ENCODE data around the gene H1-8. TPM values are rescaled to one million over a fixed set of nuclear protein-coding genes. Genes with fewer than 3 reads are reported as not detected.

The H1-8 gene
- total RNA-seq, 4 donors from 2014 or later, result not detected

DNA sequence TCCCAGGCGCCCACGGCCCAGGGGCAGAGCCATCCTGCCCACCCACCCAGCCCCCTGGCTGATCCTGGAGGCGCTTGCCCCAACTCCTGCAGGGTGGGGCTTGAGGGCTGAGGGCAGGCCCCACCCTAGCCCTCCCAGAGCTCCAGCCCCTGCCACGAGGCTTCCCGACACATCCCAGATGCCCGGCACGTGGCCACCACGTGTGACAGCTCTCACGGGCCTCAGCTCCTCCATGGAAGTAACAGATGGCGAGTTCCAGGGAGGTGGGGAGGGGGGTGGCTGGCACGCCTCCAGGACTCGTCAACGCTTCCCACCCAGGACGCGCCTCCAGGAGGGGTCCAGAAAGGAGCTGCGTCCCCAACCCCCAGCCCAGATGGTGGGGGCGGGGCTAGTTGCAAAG, 34.4 kb downstream of the H1-8 start:
- in situ Hi-C loops (cut with MboI; ENCODE audit: low pct_ligation_motif_present in 1 of 4, low pct_unique_long_range_greater_than_20kb in 1 of 4, low sequenced_read_pairs in 3 of 4) (no loop called here), intact Hi-C loops (cut with DNase I; ENCODE audit: low total_unique reads) (no loop called here)
- Histone ChIP-seq H3K9me3 (no peaks in the 10 kb centered on the region), H3K4me3 (no peak overlapping the region), H3K36me3 (no peaks in the 10 kb centered on the region), H3K27ac (peak overlapping the region; percentile 71 to 76 (median 72)), H3K27me3 (no peaks in the 10 kb centered on the region), H3K4me1 (peaks cover 15 to 33% (median 25%) of the 10 kb centered on the region in 4 donors)
- 40 to 48% methylated on average over 1 to 14 of the region's 17 CpGs for WGBS, 2 donors (ENCODE audit: low coverage in 1 of 2)
- TF ChIP-seq EP300 (IDR thresholded peaks at IDR 0.05; ENCODE audit: low read depth) (no peak), POLR2A (IDR thresholded peaks at IDR 0.05) (no peak), POLR2AphosphoS5 (IDR thresholded peaks at IDR 0.05) (no peak)
- TF ChIP-seq, protein P1, sequence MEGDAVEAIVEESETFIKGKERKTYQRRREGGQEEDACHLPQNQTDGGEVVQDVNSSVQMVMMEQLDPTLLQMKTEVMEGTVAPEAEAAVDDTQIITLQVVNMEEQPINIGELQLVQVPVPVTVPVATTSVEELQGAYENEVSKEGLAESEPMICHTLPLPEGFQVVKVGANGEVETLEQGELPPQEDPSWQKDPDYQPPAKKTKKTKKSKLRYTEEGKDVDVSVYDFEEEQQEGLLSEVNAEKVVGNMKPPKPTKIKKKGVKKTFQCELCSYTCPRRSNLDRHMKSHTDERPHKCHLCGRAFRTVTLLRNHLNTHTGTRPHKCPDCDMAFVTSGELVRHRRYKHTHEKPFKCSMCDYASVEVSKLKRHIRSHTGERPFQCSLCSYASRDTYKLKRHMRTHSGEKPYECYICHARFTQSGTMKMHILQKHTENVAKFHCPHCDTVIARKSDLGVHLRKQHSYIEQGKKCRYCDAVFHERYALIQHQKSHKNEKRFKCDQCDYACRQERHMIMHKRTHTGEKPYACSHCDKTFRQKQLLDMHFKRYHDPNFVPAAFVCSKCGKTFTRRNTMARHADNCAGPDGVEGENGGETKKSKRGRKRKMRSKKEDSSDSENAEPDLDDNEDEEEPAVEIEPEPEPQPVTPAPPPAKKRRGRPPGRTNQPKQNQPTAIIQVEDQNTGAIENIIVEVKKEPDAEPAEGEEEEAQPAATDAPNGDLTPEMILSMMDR (IDR thresholded peaks at IDR 0.05), result no peak
- peak; percentile 42 for DNase-seq

DNA sequence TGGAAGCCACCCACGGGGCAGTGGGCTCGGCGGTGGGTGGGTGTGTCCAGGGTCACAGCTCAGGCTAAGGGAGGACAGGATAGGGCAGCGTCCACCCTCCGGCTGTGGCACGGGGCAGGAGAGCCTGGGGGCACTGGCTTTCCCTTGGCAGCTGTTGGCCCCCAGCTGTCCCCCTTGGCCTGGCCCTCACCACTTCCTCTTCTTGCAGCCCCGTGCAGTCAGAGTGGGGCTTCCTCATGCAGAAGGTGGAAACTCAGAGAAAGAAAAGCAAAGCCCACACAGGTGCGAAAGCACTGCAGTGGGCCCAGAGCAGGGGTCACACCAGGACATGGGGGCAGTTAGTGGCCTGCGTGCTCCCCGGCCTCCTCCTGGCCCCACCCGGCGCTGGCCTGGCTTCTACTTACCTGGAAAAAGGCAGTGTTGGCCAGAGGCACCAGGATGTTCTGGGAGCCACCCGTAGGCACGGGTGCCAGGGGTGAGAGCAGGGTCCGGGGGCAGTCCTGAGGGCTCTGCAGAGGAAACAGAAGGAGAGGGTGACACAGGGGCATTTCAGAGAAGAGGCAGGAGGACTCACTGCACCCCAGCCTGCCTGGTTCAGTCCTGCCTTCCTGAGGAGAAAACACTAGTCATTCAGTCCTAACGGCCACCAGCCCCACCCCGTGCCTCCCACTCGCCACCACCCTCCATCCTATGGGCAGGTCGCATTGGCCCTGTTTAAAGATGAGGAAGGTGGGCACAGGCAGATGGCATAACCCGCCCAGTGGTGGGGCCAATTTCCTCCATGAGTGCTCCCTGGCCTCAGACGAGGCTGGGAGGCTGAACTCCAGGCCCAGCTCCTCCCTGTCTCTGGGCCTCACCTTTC, 35.2 kb downstream of the H1-8 start:
- TF ChIP-seq EP300 (IDR thresholded peaks at IDR 0.05; ENCODE audit: low read depth) (no peak), POLR2AphosphoS5 (IDR thresholded peaks at IDR 0.05) (no peak), POLR2A (IDR thresholded peaks at IDR 0.05) (no peak)
- TF ChIP-seq, protein P1 (IDR thresholded peaks at IDR 0.05), result no peak
- Histone ChIP-seq H3K4me1 (peaks cover 15 to 33% (median 25%) of the 10 kb centered on the region in 4 donors), H3K9me3 (no peaks in the 10 kb centered on the region), H3K4me3 (no peak overlapping the region), H3K27me3 (no peaks in the 10 kb centered on the region), H3K27ac (peak overlapping the region; percentile 71 to 76 (median 72)), H3K36me3 (no peaks in the 10 kb centered on the region)
- 65% methylated on average over 20 of the region's 21 CpGs; no CpG with 5 or more reads in 1 of the 2 donors for WGBS, 2 donors (ENCODE audit: low coverage in 1 of 2)
- intact Hi-C loops (cut with DNase I; ENCODE audit: low total_unique reads), result no loop called here
- peak; percentile 59 for DNase-seq
- in situ Hi-C loops (cut with MboI; ENCODE audit: low pct_ligation_motif_present in 1 of 4, low pct_unique_long_range_greater_than_20kb in 1 of 4, low sequenced_read_pairs in 3 of 4), result no loop called here

DNA sequence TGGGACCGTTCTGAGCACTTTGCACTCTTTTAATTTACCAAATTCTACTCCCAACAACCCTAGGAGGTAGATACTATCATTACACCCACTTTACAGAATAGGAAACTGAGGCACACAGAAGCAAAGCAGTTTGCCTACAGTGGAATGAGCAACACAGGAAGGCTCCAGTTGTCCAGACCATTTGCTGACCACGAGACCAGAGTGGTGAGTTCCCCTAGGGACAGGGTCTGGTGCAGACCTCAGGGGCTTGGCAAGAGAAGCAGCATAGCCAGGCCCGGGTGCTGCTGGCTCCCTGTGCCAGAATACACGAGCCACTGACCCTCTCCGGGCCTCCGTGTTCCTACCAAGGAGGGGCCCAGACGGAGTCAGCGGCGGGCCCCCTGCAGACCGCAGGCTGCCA, 37.0 kb downstream of the H1-8 start:
- in situ Hi-C loops (cut with MboI; ENCODE audit: low pct_ligation_motif_present in 1 of 4, low pct_unique_long_range_greater_than_20kb in 1 of 4, low sequenced_read_pairs in 3 of 4), result no loop called here
- TF ChIP-seq POLR2AphosphoS5 (IDR thresholded peaks at IDR 0.05), result no peak
- TF ChIP-seq EP300 (IDR thresholded peaks at IDR 0.05; ENCODE audit: low read depth), result no peak
- TF ChIP-seq POLR2A (IDR thresholded peaks at IDR 0.05), result no peak
- TF ChIP-seq, protein P1 (IDR thresholded peaks at IDR 0.05), result no peak
- intact Hi-C loops (cut with DNase I; ENCODE audit: low total_unique reads), result no loop called here
- no peak overlapping the region for H3K4me3 ChIP-seq
- no peaks in the 10 kb centered on the region for H3K27me3 ChIP-seq
- WGBS, 2 donors (ENCODE audit: low coverage in 1 of 2), result 80 to 87% methylated on average over 1 to 10 of the region's 10 CpGs
- H3K27ac ChIP-seq, result no peak overlapping the region
- H3K4me1 ChIP-seq, result peaks cover 15 to 33% (median 25%) of the 10 kb centered on the region in 4 donors
- no peaks in the 10 kb centered on the region for H3K36me3 ChIP-seq
- no peak for DNase-seq
- no peaks in the 10 kb centered on the region for H3K9me3 ChIP-seq

DNA sequence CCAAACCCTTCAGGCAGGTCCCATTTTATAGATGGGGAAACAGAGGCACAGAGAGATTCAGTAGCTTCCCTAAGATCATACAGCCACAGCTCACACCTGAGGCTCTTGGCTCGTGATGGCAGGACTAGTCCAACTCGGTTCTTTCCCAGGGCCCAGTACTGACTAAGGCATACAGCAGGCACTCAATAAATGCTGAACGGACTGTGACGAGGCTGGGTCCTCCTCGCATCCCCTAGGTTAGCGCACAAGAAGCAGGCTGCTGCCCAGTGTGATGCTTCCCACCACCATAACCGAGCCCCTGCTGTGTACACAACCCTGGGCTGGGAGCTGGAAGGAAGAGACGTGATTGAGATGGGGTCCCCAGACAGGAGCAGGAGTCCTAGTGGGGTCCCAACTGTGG, 38.6 kb downstream of the H1-8 start:
- intact Hi-C loops (cut with DNase I; ENCODE audit: low total_unique reads), result no loop called here

More for the DNA sequence above, 38.6 kb downstream of the H1-8 start:
- TF ChIP-seq EP300 (IDR thresholded peaks at IDR 0.05; ENCODE audit: low read depth) (no peak), POLR2AphosphoS5 (IDR thresholded peaks at IDR 0.05) (no peak), POLR2A (IDR thresholded peaks at IDR 0.05) (no peak)
- TF ChIP-seq, protein P1 (IDR thresholded peaks at IDR 0.05), result no peak
- H3K27ac ChIP-seq, result no peak overlapping the region
- H3K9me3 ChIP-seq, result no peaks in the 10 kb centered on the region
- peaks cover 12 to 28% (median 18%) of the 10 kb centered on the region in 4 donors for H3K4me1 ChIP-seq
- no peak overlapping the region for H3K4me3 ChIP-seq
- in situ Hi-C loops (cut with MboI; ENCODE audit: low pct_ligation_motif_present in 1 of 4, low pct_unique_long_range_greater_than_20kb in 1 of 4, low sequenced_read_pairs in 3 of 4), result no loop called here
- DNase-seq, result no peak
- H3K36me3 ChIP-seq, result no peaks in the 10 kb centered on the region
- no peaks in the 10 kb centered on the region for H3K27me3 ChIP-seq
- WGBS, 2 donors (ENCODE audit: low coverage in 1 of 2), result 88 to 100% methylated on average over 3 to 8 of the region's 8 CpGs

All from transverse colon (tissue), 4 donors.